Neural cell (in vitro differentiated cells): Measurements from ENCODE around the gene GSG1. TPM values are rescaled to one million over a fixed set of nuclear protein-coding genes. Genes with fewer than 3 reads are reported as not detected.

Experiments used
- H2AFZ ChIP-seq: fragments of 200-600, 300-800 bp; sonication (generic), shearing (Covaris generic); 2 replicates; pipeline ENCODE4 v1.6.0; 2014; ENCODE audit warnings: low read depth, mild to moderate bottlenecking, antibody characterized with exemption, low read length, moderate library complexity
- H3F3A ChIP-seq: fragments of 200-600 bp; shearing (Covaris generic); 2 replicates; pipeline ENCODE4 v1.6.1; 2016; ENCODE audit warnings: mild to moderate bottlenecking, moderate library complexity, mixed read lengths, antibody characterized with exemption, low read length; ENCODE audit not compliant: insufficient read depth, poor library complexity, severe bottlenecking
- H3K27ac ChIP-seq: fragments of 200-600, 300-800 bp; sonication (generic), shearing (Covaris generic); 2 replicates; pipeline ENCODE4 v1.5.1; 2014; ENCODE audit warnings: mild to moderate bottlenecking, low read length, moderate library complexity
- H3K27me3 ChIP-seq: fragments of 300-800, 200-600 bp; sonication (generic), shearing (Covaris generic); 2 replicates; pipeline ENCODE4 v1.6.0; 2014; ENCODE audit warnings: mild to moderate bottlenecking, low read depth, low read length, moderate library complexity; ENCODE audit not compliant: insufficient read depth
- H3K36me3 ChIP-seq: fragments of 300-800, 200-600 bp; sonication (generic), shearing (Covaris generic); 2 replicates; pipeline ENCODE4 v1.5.1; 2014; ENCODE audit warnings: mild to moderate bottlenecking, antibody characterized with exemption, low read length, moderate library complexity; ENCODE audit not compliant: insufficient read depth
- H3K4me2 ChIP-seq: fragments of 300-800, 200-600 bp; sonication (generic), shearing (Covaris generic); 2 replicates; pipeline ENCODE4 v1.6.0; 2014; ENCODE audit warnings: mild to moderate bottlenecking, low read length
- H3K4me3 ChIP-seq: fragments of 300-800, 200-600 bp; sonication (generic), shearing (Covaris generic); 2 replicates; pipeline ENCODE4 v1.5.1; 2014; ENCODE audit warnings: mild to moderate bottlenecking, low read length, moderate library complexity
- H3K79me2 ChIP-seq: fragments of 200-600 bp; shearing (Covaris generic); replicated peaks from 2 replicates; pipeline ENCODE4 v1.6.0; 2014; ENCODE audit warnings: mild to moderate bottlenecking, low read length, moderate library complexity; ENCODE audit not compliant: insufficient read depth
- H3K9ac ChIP-seq: fragments of 300-800, 200-600 bp; sonication (generic), shearing (Covaris generic); 2 replicates; pipeline ENCODE4 v1.6.1; 2016; ENCODE audit warnings: mild to moderate bottlenecking, low read length, mixed read lengths
- H3K9me2 ChIP-seq: fragments of 200-600 bp; shearing (Covaris generic); 2 replicates; pipeline ENCODE4 v1.6.1; 2016; ENCODE audit warnings: mild to moderate bottlenecking, low read length, mixed read lengths; ENCODE audit not compliant: insufficient read depth
- H3K9me3 ChIP-seq: fragments of 200-600, 300-800 bp; sonication (generic), shearing (Covaris generic); 2 replicates; pipeline ENCODE4 v1.6.1; 2016; ENCODE audit warnings: mild to moderate bottlenecking, mixed run types, low read length, moderate library complexity, mixed read lengths
- H4K20me1 ChIP-seq: fragments of 200-600 bp; shearing (Covaris generic); 2 replicates; pipeline ENCODE4 v1.6.1; 2016; ENCODE audit warnings: mild to moderate bottlenecking, mixed run types; ENCODE audit not compliant: insufficient read depth
- EP300 ChIP-seq: fragments of 450-650 bp; conservative IDR thresholded peaks from 2 replicates; pipeline ENCODE4 v1.6.1; 2014; ENCODE audit warnings: antibody characterized with exemption, mild to moderate bottlenecking, moderate library complexity; ENCODE audit not compliant: poor library complexity, severe bottlenecking
- EZH2 ChIP-seq: fragments of 200-600, 300-800 bp; shearing (Covaris generic), sonication (generic); IDR thresholded peaks from 2 replicates; pipeline ENCODE4 v1.6.1; 2014; ENCODE audit warnings: antibody characterized with exemption, low read length, borderline replicate concordance, mild to moderate bottlenecking; ENCODE audit not compliant: insufficient read depth, poor library complexity, severe bottlenecking
- MXI1 ChIP-seq: fragments of 450-650 bp; conservative IDR thresholded peaks from 2 replicates; pipeline ENCODE4 v1.6.1; 2014; ENCODE audit warnings: antibody characterized with exemption, mild to moderate bottlenecking; ENCODE audit not compliant: poor library complexity, severe bottlenecking
- POLR2AphosphoS5 ChIP-seq: IDR thresholded peaks from 2 replicates; pipeline ENCODE4 v1.6.1; 2012
- RAD21 ChIP-seq: fragments of 450-650 bp; conservative IDR thresholded peaks from 2 replicates; pipeline ENCODE4 v1.6.1; 2014; ENCODE audit warnings: antibody characterized with exemption, mild to moderate bottlenecking, moderate library complexity
- SMC3 ChIP-seq: fragments of 450-650 bp; conservative IDR thresholded peaks from 2 replicates; pipeline ENCODE4 v1.6.1; 2014; ENCODE audit warnings: antibody characterized with exemption, mild to moderate bottlenecking, moderate library complexity; ENCODE audit not compliant: poor library complexity
- TAF1 ChIP-seq: IDR thresholded peaks from 2 replicates; pipeline ENCODE4 v1.6.1; 2012; ENCODE audit warnings: low read depth
- polyA plus RNA-seq: library from polyadenylated mRNA; depleted of rRNA; stranded (reverse); fragments of >200 nt; gene quantifications from 2 replicates; pipeline ENCODE4 v1.2.3, GENCODE V29; 2014
- TF ChIP-seq, protein P1 (sequence below): IDR thresholded peaks from 2 replicates; pipeline ENCODE4 v1.6.1; 2012; ENCODE audit warnings: borderline replicate concordance
- TF ChIP-seq, protein P2 (sequence below): fragments of 450-650 bp; IDR thresholded peaks from 2 replicates; pipeline ENCODE4 v1.5.1; 2014; ENCODE audit warnings: antibody characterized with exemption, mild to moderate bottlenecking, moderate library complexity; ENCODE audit not compliant: poor library complexity, severe bottlenecking

The GSG1 gene
- polyA plus RNA-seq, 1 donor from 2014 or later = 0.17 TPM

DNA sequence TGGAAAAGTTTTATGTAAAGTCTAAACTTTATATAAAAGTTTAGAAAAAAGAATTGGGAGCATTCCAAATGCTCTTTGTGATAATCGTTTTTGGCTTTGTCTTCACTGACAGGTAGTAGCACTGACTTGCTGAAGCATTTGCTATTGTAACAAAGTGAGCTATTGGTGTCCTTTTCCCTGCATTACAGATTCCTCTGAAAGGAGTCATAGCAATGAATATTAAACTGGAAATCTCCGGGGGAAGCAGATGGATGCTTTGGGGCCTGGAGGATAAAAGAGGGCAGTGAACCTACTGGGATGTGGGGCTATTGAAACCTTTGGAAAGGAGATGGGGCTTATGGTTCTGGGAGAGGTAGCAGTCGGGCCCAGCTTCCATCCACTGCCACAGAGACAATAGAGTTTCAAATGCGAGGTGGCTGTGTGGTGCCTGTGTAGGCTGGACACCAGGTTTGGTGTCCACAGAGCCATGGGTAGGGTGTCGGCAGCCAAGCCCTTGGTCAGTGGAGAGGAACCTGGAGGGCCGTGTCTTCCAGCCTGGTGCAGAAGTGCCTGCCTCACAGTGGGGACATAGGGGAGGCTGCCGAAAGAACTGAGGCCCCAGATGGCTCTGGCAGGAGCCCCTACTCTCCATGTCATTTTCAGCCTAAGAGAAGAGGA is 10.1 kb downstream of the GSG1 start:
- Histone ChIP-seq H3F3A (no peaks in the 10 kb centered on the region), H3K4me3 (no peak overlapping the region), H3K9me2 (no peaks in the 10 kb centered on the region), H3K9me3 (no peaks in the 10 kb centered on the region), H3K4me2 (no peak overlapping the region), H3K79me2 (no peaks in the 10 kb centered on the region), H3K9ac (no peak overlapping the region), H3K27me3 (no peaks in the 10 kb centered on the region), H4K20me1 (no peaks in the 10 kb centered on the region), H3K27ac (no peak overlapping the region), H3K36me3 (no peaks in the 10 kb centered on the region), H2AFZ (no peak overlapping the region)
- TF ChIP-seq MXI1 = no peak
- no peak for TF ChIP-seq RAD21
- TF ChIP-seq SMC3 = no peak

DNA sequence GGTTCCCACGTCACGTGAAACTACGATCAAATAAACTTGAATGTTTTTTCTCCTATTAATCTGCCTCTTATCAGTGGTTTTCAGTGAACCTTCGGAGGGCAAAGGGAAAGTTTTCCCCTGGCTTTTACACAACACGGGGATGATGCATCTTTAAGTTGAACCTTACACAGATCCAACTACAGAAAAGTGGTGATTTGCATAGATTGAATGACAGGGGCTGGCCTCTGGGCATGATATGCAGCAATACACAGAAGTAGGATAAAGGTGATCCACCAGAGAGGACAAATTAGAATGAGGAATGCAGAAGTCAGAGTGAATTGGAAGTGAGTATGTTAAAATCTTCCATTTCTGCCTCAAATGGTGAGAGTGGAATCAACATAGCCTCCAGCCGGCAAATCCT is 11.6 kb downstream of the GSG1 start:
- TF ChIP-seq SMC3 (no peak), TAF1 (no peak), MXI1 (no peak), EP300 (no peak), EZH2 (no peak), RAD21 (no peak), POLR2AphosphoS5 (no peak)
- TF ChIP-seq, protein P1, sequence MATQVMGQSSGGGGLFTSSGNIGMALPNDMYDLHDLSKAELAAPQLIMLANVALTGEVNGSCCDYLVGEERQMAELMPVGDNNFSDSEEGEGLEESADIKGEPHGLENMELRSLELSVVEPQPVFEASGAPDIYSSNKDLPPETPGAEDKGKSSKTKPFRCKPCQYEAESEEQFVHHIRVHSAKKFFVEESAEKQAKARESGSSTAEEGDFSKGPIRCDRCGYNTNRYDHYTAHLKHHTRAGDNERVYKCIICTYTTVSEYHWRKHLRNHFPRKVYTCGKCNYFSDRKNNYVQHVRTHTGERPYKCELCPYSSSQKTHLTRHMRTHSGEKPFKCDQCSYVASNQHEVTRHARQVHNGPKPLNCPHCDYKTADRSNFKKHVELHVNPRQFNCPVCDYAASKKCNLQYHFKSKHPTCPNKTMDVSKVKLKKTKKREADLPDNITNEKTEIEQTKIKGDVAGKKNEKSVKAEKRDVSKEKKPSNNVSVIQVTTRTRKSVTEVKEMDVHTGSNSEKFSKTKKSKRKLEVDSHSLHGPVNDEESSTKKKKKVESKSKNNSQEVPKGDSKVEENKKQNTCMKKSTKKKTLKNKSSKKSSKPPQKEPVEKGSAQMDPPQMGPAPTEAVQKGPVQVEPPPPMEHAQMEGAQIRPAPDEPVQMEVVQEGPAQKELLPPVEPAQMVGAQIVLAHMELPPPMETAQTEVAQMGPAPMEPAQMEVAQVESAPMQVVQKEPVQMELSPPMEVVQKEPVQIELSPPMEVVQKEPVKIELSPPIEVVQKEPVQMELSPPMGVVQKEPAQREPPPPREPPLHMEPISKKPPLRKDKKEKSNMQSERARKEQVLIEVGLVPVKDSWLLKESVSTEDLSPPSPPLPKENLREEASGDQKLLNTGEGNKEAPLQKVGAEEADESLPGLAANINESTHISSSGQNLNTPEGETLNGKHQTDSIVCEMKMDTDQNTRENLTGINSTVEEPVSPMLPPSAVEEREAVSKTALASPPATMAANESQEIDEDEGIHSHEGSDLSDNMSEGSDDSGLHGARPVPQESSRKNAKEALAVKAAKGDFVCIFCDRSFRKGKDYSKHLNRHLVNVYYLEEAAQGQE = no peak
- TF ChIP-seq, protein P2, sequence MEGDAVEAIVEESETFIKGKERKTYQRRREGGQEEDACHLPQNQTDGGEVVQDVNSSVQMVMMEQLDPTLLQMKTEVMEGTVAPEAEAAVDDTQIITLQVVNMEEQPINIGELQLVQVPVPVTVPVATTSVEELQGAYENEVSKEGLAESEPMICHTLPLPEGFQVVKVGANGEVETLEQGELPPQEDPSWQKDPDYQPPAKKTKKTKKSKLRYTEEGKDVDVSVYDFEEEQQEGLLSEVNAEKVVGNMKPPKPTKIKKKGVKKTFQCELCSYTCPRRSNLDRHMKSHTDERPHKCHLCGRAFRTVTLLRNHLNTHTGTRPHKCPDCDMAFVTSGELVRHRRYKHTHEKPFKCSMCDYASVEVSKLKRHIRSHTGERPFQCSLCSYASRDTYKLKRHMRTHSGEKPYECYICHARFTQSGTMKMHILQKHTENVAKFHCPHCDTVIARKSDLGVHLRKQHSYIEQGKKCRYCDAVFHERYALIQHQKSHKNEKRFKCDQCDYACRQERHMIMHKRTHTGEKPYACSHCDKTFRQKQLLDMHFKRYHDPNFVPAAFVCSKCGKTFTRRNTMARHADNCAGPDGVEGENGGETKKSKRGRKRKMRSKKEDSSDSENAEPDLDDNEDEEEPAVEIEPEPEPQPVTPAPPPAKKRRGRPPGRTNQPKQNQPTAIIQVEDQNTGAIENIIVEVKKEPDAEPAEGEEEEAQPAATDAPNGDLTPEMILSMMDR = no peak
- H3K9me3 ChIP-seq = no peaks in the 10 kb centered on the region

DNA sequence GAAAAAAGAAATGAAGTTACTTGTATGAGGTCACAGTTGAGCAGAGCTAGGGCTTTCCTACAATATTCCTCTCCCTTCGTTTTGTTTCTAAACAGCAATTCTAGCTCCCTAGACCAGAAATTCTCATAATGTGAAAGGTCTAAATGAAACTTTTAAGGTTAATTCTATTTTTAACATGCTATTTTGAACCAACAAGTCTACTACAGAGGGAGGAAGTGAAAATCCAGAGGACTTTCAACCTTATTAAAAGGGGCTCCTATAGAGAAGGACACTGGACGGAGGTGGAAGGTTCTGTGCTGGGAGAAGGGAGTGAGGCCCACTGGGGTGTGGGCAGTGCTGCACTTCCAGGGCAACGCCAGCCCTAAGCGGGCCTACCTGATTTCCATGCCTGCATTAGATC is 13.4 kb downstream of the GSG1 start:
- TF ChIP-seq, protein P1 = no peak
- TF ChIP-seq EZH2 (no peak), TAF1 (no peak), POLR2AphosphoS5 (no peak), EP300 (no peak), SMC3 (no peak), MXI1 (no peak), RAD21 (no peak)
- TF ChIP-seq, protein P2 = no peak
- Histone ChIP-seq H3K79me2 (no peaks in the 10 kb centered on the region), H3K27me3 (no peaks in the 10 kb centered on the region)

More for the DNA sequence above, 11.6 kb downstream of the GSG1 start:
- Histone ChIP-seq H3F3A (no peaks in the 10 kb centered on the region), H3K4me2 (no peak overlapping the region), H3K27ac (no peak overlapping the region), H3K36me3 (no peaks in the 10 kb centered on the region), H3K79me2 (no peaks in the 10 kb centered on the region), H4K20me1 (no peaks in the 10 kb centered on the region), H3K27me3 (no peaks in the 10 kb centered on the region), H3K4me3 (no peak overlapping the region), H3K9me2 (no peaks in the 10 kb centered on the region), H3K9ac (no peak overlapping the region), H2AFZ (no peak overlapping the region)

More for the DNA sequence above, 13.4 kb downstream of the GSG1 start:
- Histone ChIP-seq H3K4me2 (no peak overlapping the region), H3K4me3 (no peak overlapping the region), H3F3A (no peaks in the 10 kb centered on the region), H3K9ac (no peak overlapping the region), H3K9me3 (no peaks in the 10 kb centered on the region), H3K9me2 (no peaks in the 10 kb centered on the region), H2AFZ (no peak overlapping the region), H3K36me3 (peaks cover 7% of the 10 kb centered on the region), H3K27ac (no peak overlapping the region), H4K20me1 (no peaks in the 10 kb centered on the region)
